ENCODE results near the gene CCDC9B. TPM values are rescaled to one million over a fixed set of nuclear protein-coding genes. Genes with fewer than 3 reads are reported as not detected.

The CCDC9B gene
- total RNA-seq, 1 experiment from 2014 or later = 102 TPM

GRCh38 chr15:40298216-40298935, 42.4 kb downstream of the CCDC9B start:
- no peak for TF ChIP-seq CTCF (IDR thresholded peaks at IDR 0.05; ENCODE audit: unreplicated experiment)
- Mint-ChIP-seq H3K4me3 (ENCODE audit: low read depth, unreplicated experiment) (no peak overlapping the region), H3K27ac (ENCODE audit: unreplicated experiment) (no peak overlapping the region), H3K4me1 (ENCODE audit: low read depth, unreplicated experiment) (no peaks in the 10 kb centered on the region), H3K9me3 (ENCODE audit: low read depth, unreplicated experiment) (no peaks in the 10 kb centered on the region), H3K36me3 (ENCODE audit: insufficient read depth, unreplicated experiment) (peaks cover 13% of the 10 kb centered on the region), H3K27me3 (ENCODE audit: unreplicated experiment) (no peaks in the 10 kb centered on the region)
- BruUV-seq (replicated peaks) = no TSS peak
- intact Hi-C loops (cut with micrococcal nuclease; ENCODE audit: unreplicated experiment) = no loop called here
- DNase-seq = no peak
- CTCF ChIA-PET = no interaction called here

GRCh38 chr15:40297356-40297755, 43.4 kb downstream of the CCDC9B start:
- CTCF ChIA-PET = no interaction called here

GRCh38 chr15:40296561-40297230, 44.0 kb downstream of the CCDC9B start:
- H3K4me1 Mint-ChIP-seq (ENCODE audit: low read depth, unreplicated experiment) = no peaks in the 10 kb centered on the region
- no peaks in the 10 kb centered on the region for H3K27me3 Mint-ChIP-seq (ENCODE audit: unreplicated experiment)
- no peak overlapping the region for H3K4me3 Mint-ChIP-seq (ENCODE audit: low read depth, unreplicated experiment)
- H3K36me3 Mint-ChIP-seq (ENCODE audit: insufficient read depth, unreplicated experiment) = peaks cover 6% of the 10 kb centered on the region
- DNase-seq = no peak
- TF ChIP-seq CTCF (IDR thresholded peaks at IDR 0.05; ENCODE audit: unreplicated experiment) = no peak
- intact Hi-C loops (cut with micrococcal nuclease; ENCODE audit: unreplicated experiment) = no loop called here
- no TSS peak for BruUV-seq (replicated peaks)
- CTCF ChIA-PET = interaction anchor here (0.7 kb wide), 1 partner anchor 14 kb away, joined by 4 read pairs; the partner anchor contains the start of gene ANKRD63
- no peak overlapping the region for H3K27ac Mint-ChIP-seq (ENCODE audit: unreplicated experiment)
- no peaks in the 10 kb centered on the region for H3K9me3 Mint-ChIP-seq (ENCODE audit: low read depth, unreplicated experiment)

More at GRCh38 chr15:40297356-40297755, 43.4 kb downstream of the CCDC9B start:
- H3K9me3 Mint-ChIP-seq (ENCODE audit: low read depth, unreplicated experiment) = no peaks in the 10 kb centered on the region
- no peak for TF ChIP-seq CTCF (IDR thresholded peaks at IDR 0.05; ENCODE audit: unreplicated experiment)
- no peaks in the 10 kb centered on the region for H3K4me1 Mint-ChIP-seq (ENCODE audit: low read depth, unreplicated experiment)
- peaks cover 6% of the 10 kb centered on the region for H3K36me3 Mint-ChIP-seq (ENCODE audit: insufficient read depth, unreplicated experiment)
- no peak overlapping the region for H3K27ac Mint-ChIP-seq (ENCODE audit: unreplicated experiment)
- H3K27me3 Mint-ChIP-seq (ENCODE audit: unreplicated experiment) = no peaks in the 10 kb centered on the region
- no peak overlapping the region for H3K4me3 Mint-ChIP-seq (ENCODE audit: low read depth, unreplicated experiment)
- no TSS peak for BruUV-seq (replicated peaks)
- DNase-seq = no peak
- intact Hi-C loops (cut with micrococcal nuclease; ENCODE audit: unreplicated experiment) = no loop called here

GRCh38 chr15:40295877-40296560, 44.7 kb downstream of the CCDC9B start:
- no peak for TF ChIP-seq CTCF (IDR thresholded peaks at IDR 0.05; ENCODE audit: unreplicated experiment)
- intact Hi-C loops (cut with micrococcal nuclease; ENCODE audit: unreplicated experiment) = no loop called here
- no peaks in the 10 kb centered on the region for H3K27me3 Mint-ChIP-seq (ENCODE audit: unreplicated experiment)
- H3K27ac Mint-ChIP-seq (ENCODE audit: unreplicated experiment) = no peak overlapping the region
- BruUV-seq (replicated peaks) = no TSS peak
- no peak for DNase-seq
- H3K4me1 Mint-ChIP-seq (ENCODE audit: low read depth, unreplicated experiment) = no peaks in the 10 kb centered on the region
- H3K9me3 Mint-ChIP-seq (ENCODE audit: low read depth, unreplicated experiment) = no peaks in the 10 kb centered on the region
- H3K36me3 Mint-ChIP-seq (ENCODE audit: insufficient read depth, unreplicated experiment) = peaks cover 11% of the 10 kb centered on the region
- CTCF ChIA-PET = no interaction called here
- no peak overlapping the region for H3K4me3 Mint-ChIP-seq (ENCODE audit: low read depth, unreplicated experiment)

Measured in Calu3 (cell line).